ENCODE results near the gene TTC6.

DNA sequence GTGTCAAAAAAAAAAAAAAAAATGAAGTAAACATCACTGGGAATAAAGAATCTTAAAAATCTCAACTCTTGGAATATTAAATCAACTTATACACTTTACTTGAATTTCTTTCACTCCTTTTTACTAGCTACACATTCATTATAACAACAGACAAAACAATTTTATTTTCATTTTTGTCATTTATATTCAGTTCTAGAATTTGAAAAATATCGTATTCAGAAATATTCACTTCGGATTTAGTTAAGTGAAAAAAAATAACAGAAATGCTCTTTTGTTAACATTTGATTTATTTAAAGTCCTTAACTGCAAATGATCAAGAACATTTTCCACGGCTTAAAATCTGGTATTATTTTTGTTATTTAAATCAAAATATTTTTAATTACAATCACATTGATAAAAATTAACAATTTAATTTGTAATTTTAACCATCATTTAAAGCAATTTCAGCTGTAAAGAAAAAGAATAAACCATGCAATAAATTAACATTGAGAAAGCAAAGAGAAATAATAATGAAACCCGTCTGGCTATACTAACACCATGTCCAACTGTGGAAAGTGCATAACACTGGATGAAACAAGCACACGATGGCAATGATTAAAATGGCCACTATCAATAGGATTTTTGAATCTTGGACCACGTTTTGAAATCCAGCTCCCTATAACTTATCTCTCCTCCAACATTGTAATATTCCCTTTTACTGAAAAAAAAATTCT is 5.6 kb upstream of the TTC6 start:
- no peak for TF ChIP-seq POLR2A (IDR thresholded peaks at IDR 0.05)
- no peak for TF ChIP-seq POLR2AphosphoS5 (IDR thresholded peaks at IDR 0.05; ENCODE audit: insufficient read depth in 1 of 2, low read depth in 1 of 2)

Data from vagina (tissue), 2 donors.